ENCODE results near the gene PURA. TPM values are rescaled to one million over a fixed set of nuclear protein-coding genes. Genes with fewer than 3 reads are reported as not detected.
"Not testable (repeated sequence)": the region's sequence is repeated elsewhere in the genome, so short reads cannot be mapped to it uniquely, and the experiment has no call there.

The PURA gene
- total RNA-seq, 1 donor from 2014 or later, result 10.6 TPM

GRCh38 chr5:140145818-140146522 is 32.1 kb downstream of the PURA start:
- Mint-ChIP-seq H3K36me3 (ENCODE audit: low read depth) (no peaks in the 10 kb centered on the region), H3K4me3 (no peak overlapping the region), H3K4me1 (ENCODE audit: low read depth) (peaks cover 5% of the 10 kb centered on the region), H3K9me3 (no peaks in the 10 kb centered on the region), H3K27ac (no peak overlapping the region), H3K27me3 (ENCODE audit: insufficient read depth) (peaks cover 42% of the 10 kb centered on the region)
- DNase-seq (ENCODE audit: low spot score), result peak; percentile 41
- intact Hi-C loops (cut with micrococcal nuclease), result loop anchor here (2.0 kb wide), 1 partner anchor 23 kb away; no protein-coding TSS in a partner anchor

- Mint-ChIP-seq H3K9me3 (no peaks in the 10 kb centered on the region), H3K36me3 (ENCODE audit: low read depth) (no peaks in the 10 kb centered on the region), H3K27me3 (ENCODE audit: insufficient read depth) (peaks cover 37% of the 10 kb centered on the region), H3K4me3 (no peak overlapping the region), H3K4me1 (ENCODE audit: low read depth) (peaks cover 5% of the 10 kb centered on the region), H3K27ac (no peak overlapping the region)
- no peak for DNase-seq (ENCODE audit: low spot score)
- intact Hi-C loops (cut with micrococcal nuclease), result no loop called here
These were observed 32.6 kb downstream of the PURA start for GRCh38 chr5:140146523-140146842.

- no peaks in the 10 kb centered on the region for H3K9me3 Mint-ChIP-seq
- no peak overlapping the region for H3K4me3 Mint-ChIP-seq
- intact Hi-C loops (cut with micrococcal nuclease), result no loop called here
- H3K4me1 Mint-ChIP-seq (ENCODE audit: low read depth), result peaks cover 5% of the 10 kb centered on the region
- H3K27me3 Mint-ChIP-seq (ENCODE audit: insufficient read depth), result peaks cover 37% of the 10 kb centered on the region
- no peak for DNase-seq (ENCODE audit: low spot score)
- H3K27ac Mint-ChIP-seq, result no peak overlapping the region
- no peaks in the 10 kb centered on the region for H3K36me3 Mint-ChIP-seq (ENCODE audit: low read depth)
These were observed 33.6 kb downstream of the PURA start for GRCh38 chr5:140147460-140147859.

- no peak for DNase-seq (ENCODE audit: low spot score)
- intact Hi-C loops (cut with micrococcal nuclease), result no loop called here
- Mint-ChIP-seq H3K4me3 (no peak overlapping the region), H3K4me1 (ENCODE audit: low read depth) (peaks cover 5% of the 10 kb centered on the region), H3K9me3 (no peaks in the 10 kb centered on the region), H3K36me3 (ENCODE audit: low read depth) (no peaks in the 10 kb centered on the region), H3K27me3 (ENCODE audit: insufficient read depth) (peaks cover 37% of the 10 kb centered on the region), H3K27ac (no peak overlapping the region)
These were observed 34.6 kb downstream of the PURA start for GRCh38 chr5:140148508-140148907.

GRCh38 chr5:140150201-140150600 is 36.3 kb downstream of the PURA start:
- no peak overlapping the region for H3K27ac Mint-ChIP-seq
- intact Hi-C loops (cut with micrococcal nuclease), result loop anchor here (10.0 kb wide), 1 partner anchor 305 kb away; no protein-coding TSS in a partner anchor
- H3K36me3 Mint-ChIP-seq (ENCODE audit: low read depth), result no peaks in the 10 kb centered on the region
- H3K4me3 Mint-ChIP-seq, result no peak overlapping the region
- H3K4me1 Mint-ChIP-seq (ENCODE audit: low read depth), result no peaks in the 10 kb centered on the region
- H3K27me3 Mint-ChIP-seq (ENCODE audit: insufficient read depth), result peaks cover 29% of the 10 kb centered on the region
- H3K9me3 Mint-ChIP-seq, result no peaks in the 10 kb centered on the region
- no peak for DNase-seq (ENCODE audit: low spot score)

GRCh38 chr5:140151144-140152021 is 37.5 kb downstream of the PURA start:
- Mint-ChIP-seq H3K4me3 (no peak overlapping the region), H3K27me3 (ENCODE audit: insufficient read depth) (peaks cover 23% of the 10 kb centered on the region), H3K9me3 (no peaks in the 10 kb centered on the region), H3K36me3 (ENCODE audit: low read depth) (no peaks in the 10 kb centered on the region), H3K4me1 (ENCODE audit: low read depth) (no peaks in the 10 kb centered on the region), H3K27ac (no peak overlapping the region)
- intact Hi-C loops (cut with micrococcal nuclease), result loop anchor here (10.0 kb wide), 1 partner anchor 307 kb away; no protein-coding TSS in a partner anchor
- no peak for DNase-seq (ENCODE audit: low spot score)

- H3K27me3 Mint-ChIP-seq (ENCODE audit: insufficient read depth), result peaks cover 14% of the 10 kb centered on the region
- intact Hi-C loops (cut with micrococcal nuclease), result loop anchor here (10.0 kb wide), 1 partner anchor 308 kb away; no protein-coding TSS in a partner anchor
- H3K9me3 Mint-ChIP-seq, result no peaks in the 10 kb centered on the region
- no peaks in the 10 kb centered on the region for H3K4me1 Mint-ChIP-seq (ENCODE audit: low read depth)
- no peak overlapping the region for H3K4me3 Mint-ChIP-seq
- no peak overlapping the region for H3K27ac Mint-ChIP-seq
- DNase-seq (ENCODE audit: low spot score), result no peak
- no peaks in the 10 kb centered on the region for H3K36me3 Mint-ChIP-seq (ENCODE audit: low read depth)
These were observed 38.4 kb downstream of the PURA start for GRCh38 chr5:140152022-140152999.

- no peak overlapping the region for H3K27ac Mint-ChIP-seq
- DNase-seq (ENCODE audit: low spot score), result no peak
- H3K4me3 Mint-ChIP-seq, result no peak overlapping the region
- H3K36me3 Mint-ChIP-seq (ENCODE audit: low read depth), result no peaks in the 10 kb centered on the region
- peaks cover 4% of the 10 kb centered on the region for H3K27me3 Mint-ChIP-seq (ENCODE audit: insufficient read depth)
- no peaks in the 10 kb centered on the region for H3K4me1 Mint-ChIP-seq (ENCODE audit: low read depth)
- no peaks in the 10 kb centered on the region for H3K9me3 Mint-ChIP-seq
- intact Hi-C loops (cut with micrococcal nuclease), result loop anchor here (10.0 kb wide), 1 partner anchor 308 kb away; no protein-coding TSS in a partner anchor
These were observed 39.3 kb downstream of the PURA start for GRCh38 chr5:140153255-140153654.

- Mint-ChIP-seq H3K4me1 (ENCODE audit: low read depth) (no peaks in the 10 kb centered on the region), H3K27ac (no peak overlapping the region)
- intact Hi-C loops (cut with micrococcal nuclease), result loop anchor here (10.0 kb wide), 1 partner anchor 309 kb away; no protein-coding TSS in a partner anchor
These were observed 40.0 kb downstream of the PURA start for GRCh38 chr5:140153905-140154304.

GRCh38 chr5:140154710-140155381 is 40.9 kb downstream of the PURA start:
- DNase-seq (ENCODE audit: low spot score); H3K4me1 Mint-ChIP-seq (ENCODE audit: low read depth); H3K36me3 Mint-ChIP-seq (ENCODE audit: low read depth); H3K27ac Mint-ChIP-seq; H3K4me3 Mint-ChIP-seq; H3K9me3 Mint-ChIP-seq; H3K27me3 Mint-ChIP-seq (ENCODE audit: insufficient read depth): not testable (repeated sequence)
- intact Hi-C loops (cut with micrococcal nuclease), result loop anchor here (10.0 kb wide), 1 partner anchor 310 kb away; no protein-coding TSS in a partner anchor

More at GRCh38 chr5:140153905-140154304, 40.0 kb downstream of the PURA start:
- H3K27me3 Mint-ChIP-seq (ENCODE audit: insufficient read depth), result peaks cover 2% of the 10 kb centered on the region
- H3K4me3 Mint-ChIP-seq, result no peak overlapping the region
- H3K9me3 Mint-ChIP-seq, result no peaks in the 10 kb centered on the region
- DNase-seq (ENCODE audit: low spot score), result no peak
- no peaks in the 10 kb centered on the region for H3K36me3 Mint-ChIP-seq (ENCODE audit: low read depth)

GRCh38 chr5:140157032-140157781 is 43.3 kb downstream of the PURA start:
- Mint-ChIP-seq H3K36me3 (ENCODE audit: low read depth) (no peaks in the 10 kb centered on the region), H3K4me1 (ENCODE audit: low read depth) (no peaks in the 10 kb centered on the region), H3K9me3 (no peaks in the 10 kb centered on the region), H3K27ac (no peak overlapping the region), H3K4me3 (peak overlapping the region; percentile 41), H3K27me3 (ENCODE audit: insufficient read depth) (peaks cover 4% of the 10 kb centered on the region)
- DNase-seq (ENCODE audit: low spot score), result peak; percentile 76
- intact Hi-C loops (cut with micrococcal nuclease), result loop anchor here (1.0 to 10.0 kb wide), 8 partner anchors 13 to 370 kb away; partner anchors contain the start of genes CYSTM1 and PURA

Data from activated T-helper 1 cell treated with anti-CD3 and anti-CD28 coated beads, Interleukin-12 subunit alpha, Interleukin-12 subunit beta, Interleukin-2, Interleukin-4 antibody, amounts not matched to agents 30 ng/mL and 10 ng/mL and 1 ng/mL, durations not matched to agents 14 hours and 24 hours and 36 hours (primary cell).